Measurements from ENCODE around the gene ZDHHC9. TPM values are rescaled to one million over a fixed set of nuclear protein-coding genes. Genes with fewer than 3 reads are reported as not detected.

The ZDHHC9 gene
- total RNA-seq, 2 experiments from 2014 or later = 5.7 to 6.7 TPM

DNA sequence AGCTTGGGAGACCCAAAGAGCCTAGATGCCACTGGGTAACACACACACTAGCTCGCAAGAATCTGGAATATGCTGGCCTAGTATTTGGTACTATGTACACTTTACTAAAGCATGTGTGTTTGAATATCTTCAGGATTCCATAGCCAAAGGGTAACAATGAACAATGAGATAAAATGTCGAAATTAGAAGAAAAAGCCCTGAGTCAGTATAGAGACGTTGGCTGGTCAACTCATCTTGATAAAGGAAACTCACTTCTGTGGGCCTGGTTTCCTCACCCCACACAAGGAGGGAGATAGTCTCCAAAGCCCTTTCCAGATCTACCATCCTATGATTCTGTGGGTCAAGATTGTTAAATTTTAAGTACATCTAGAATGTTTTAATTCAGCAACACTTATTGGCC, 6.9 kb downstream of the ZDHHC9 start:
- no peak overlapping the region for H3K4me3 Mint-ChIP-seq
- DNase-seq (no peak), ATAC-seq (ENCODE audit: low read depth) (no peak)
- no peak overlapping the region for H3K27ac Mint-ChIP-seq
- H3K9me3 Mint-ChIP-seq = no peaks in the 10 kb centered on the region
- no peaks in the 10 kb centered on the region for H3K4me1 Mint-ChIP-seq
- POLR2A ChIA-PET = interaction anchor here (1.0 kb wide), 1 partner anchor 39 kb away, joined by 3 read pairs; no protein-coding TSS in a partner anchor
- H3K36me3 Mint-ChIP-seq = peaks cover 5% of the 10 kb centered on the region
- no peaks in the 10 kb centered on the region for H3K27me3 Mint-ChIP-seq

DNA sequence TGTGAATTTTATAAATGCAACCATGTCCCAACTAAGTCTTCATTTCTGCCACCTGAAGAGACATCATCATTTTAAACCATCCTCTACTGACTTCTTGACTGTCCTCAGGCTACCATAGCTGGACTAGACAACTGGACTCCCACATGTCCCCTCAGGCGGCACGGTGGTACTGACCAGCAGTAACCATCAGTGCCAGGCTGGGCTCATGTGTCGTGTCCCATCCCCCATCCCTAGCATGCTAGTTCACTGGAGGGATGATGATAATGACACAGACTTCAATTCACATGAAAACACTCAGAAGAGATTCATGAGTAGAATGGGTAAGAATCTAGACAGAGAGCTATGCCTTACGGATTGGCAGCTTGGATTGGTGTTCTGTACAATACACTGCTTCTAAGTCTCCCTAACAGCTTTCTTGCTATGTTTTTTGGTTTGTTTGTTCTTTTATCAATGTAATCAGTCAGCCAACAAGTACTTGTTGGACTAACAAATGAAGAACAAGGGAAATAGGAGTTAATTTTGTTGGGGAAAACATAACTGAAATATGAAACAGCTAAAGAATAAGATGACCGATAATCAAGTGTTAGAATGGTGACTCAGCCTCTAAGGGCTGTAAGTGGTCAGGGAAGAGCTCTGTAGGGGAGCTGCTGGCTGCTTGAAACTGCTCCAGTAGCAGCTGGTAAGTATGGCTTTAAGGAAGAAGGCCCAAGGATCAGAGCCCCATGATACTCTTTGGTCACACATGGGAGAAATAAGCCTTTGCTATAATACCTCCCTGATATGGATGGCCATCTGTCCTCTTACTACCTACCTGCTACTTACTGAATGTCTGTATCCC, 10.3 kb downstream of the ZDHHC9 start:
- no peak for DNase-seq
- H3K4me3 Mint-ChIP-seq = no peak overlapping the region
- no peaks in the 10 kb centered on the region for H3K4me1 Mint-ChIP-seq
- no peaks in the 10 kb centered on the region for H3K9me3 Mint-ChIP-seq
- POLR2A ChIA-PET = no interaction called here
- H3K27ac Mint-ChIP-seq = no peak overlapping the region
- H3K36me3 Mint-ChIP-seq = peaks cover 5% of the 10 kb centered on the region
- no peaks in the 10 kb centered on the region for H3K27me3 Mint-ChIP-seq
- ATAC-seq (ENCODE audit: low read depth) = no peak

DNA sequence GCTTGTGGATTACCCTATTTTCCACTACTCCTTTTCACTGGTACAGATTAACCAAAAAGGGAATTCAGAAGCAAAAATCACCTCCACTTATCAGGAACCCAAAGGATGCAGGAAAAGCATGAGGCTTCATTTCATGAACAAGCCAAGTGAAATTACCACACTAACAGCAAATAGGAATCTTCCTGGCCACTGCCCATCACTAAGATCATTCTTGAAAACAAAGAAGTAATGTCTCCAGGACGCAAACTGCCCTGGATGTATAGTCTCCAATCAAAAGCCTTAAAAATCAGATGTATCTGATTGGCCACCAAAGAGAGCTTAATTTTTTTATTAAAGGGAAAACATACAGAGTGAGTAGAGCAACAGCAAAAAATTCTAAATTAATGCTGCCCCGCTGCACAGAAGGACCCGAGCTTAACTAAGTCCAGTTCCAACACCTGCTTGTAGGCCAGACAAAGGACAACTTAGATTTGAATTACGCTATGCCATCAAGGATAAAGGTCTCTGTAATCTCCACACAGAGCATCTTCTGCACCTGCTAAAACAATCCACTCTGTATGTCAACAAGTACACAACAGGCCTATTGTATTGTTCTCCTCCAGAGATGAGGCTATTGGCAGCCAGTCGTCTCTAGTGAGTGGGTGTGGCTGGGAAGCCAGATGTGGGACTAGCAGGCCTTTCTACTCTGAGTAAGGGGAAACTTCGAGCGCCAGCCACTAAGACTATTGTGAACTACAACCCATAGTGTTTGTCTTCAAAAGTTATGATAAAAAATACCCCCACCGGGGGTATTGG, 12.4 kb downstream of the ZDHHC9 start:
- POLR2A ChIA-PET = interaction anchor here (0.6 kb wide), 1 partner anchor 12 kb away, joined by 5 read pairs; no protein-coding TSS in a partner anchor
- Mint-ChIP-seq H3K27me3 (no peaks in the 10 kb centered on the region), H3K9me3 (no peaks in the 10 kb centered on the region), H3K4me1 (peaks cover under 1% of the 10 kb centered on the region), H3K4me3 (no peak overlapping the region), H3K36me3 (no peaks in the 10 kb centered on the region), H3K27ac (no peak overlapping the region)
- DNase-seq = no peak
- no peak for ATAC-seq (ENCODE audit: low read depth)

DNA sequence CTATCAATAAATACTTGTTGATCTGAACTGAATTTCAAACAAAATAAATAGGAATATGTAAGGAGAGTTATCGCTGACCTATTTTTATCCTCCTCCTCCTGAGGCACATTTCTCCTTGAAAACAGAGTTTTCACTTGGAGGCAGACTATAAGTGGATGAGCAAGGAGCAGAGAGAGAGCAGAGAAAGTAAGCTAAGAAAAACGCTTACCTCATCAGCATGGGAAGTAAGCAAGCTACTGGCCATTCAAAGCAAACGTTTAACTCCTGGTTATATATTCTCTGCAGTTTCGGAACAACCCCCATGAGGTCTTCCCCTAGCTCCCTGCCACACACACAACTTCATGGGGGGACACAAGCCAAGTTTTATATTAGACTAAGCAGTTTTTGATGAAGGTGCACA, 13.2 kb downstream of the ZDHHC9 start:
- Mint-ChIP-seq H3K9me3 (no peaks in the 10 kb centered on the region), H3K36me3 (no peaks in the 10 kb centered on the region), H3K4me1 (peaks cover 7% of the 10 kb centered on the region), H3K4me3 (no peak overlapping the region), H3K27ac (no peak overlapping the region), H3K27me3 (no peaks in the 10 kb centered on the region)
- ATAC-seq (ENCODE audit: low read depth) = no peak
- no peak for DNase-seq
- POLR2A ChIA-PET = no interaction called here

DNA sequence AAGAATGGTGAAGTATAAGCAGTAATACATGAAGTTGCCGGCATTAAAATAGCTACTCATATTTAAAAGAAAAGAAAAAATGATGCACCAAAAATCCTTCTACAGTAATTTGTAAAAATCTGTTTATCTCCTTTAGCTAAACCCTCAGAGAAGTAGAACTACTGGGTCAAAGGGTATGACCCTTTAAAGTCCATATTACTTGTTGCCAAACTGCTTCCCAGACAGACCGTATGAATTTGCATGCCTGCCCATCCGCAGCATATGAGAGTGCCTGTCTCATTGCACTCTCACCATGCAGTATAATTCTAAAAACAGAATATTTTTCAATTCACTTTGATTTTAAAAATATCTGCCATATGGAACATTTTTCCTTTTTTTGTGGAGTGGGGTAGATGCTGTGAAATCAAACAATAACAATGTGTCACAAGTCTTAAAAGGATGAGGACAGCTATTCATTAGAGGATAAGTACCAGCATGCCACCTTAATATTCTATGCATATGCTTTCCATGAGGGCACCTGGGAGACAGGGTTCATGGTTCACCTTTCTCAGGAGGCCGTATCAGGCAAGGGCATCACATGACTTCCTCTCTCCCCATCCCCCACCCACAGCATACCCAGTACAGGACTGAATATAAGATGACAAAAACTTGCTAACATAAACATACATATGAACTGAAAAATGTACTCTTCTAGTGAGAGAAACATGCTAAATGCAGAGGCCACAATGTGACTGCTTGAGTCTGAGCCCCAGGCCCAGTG, 17.8 kb downstream of the ZDHHC9 start:
- ATAC-seq (ENCODE audit: low read depth) (peak; percentile 42), DNase-seq (no peak)
- Mint-ChIP-seq H3K27me3 (no peaks in the 10 kb centered on the region), H3K4me3 (peak overlapping the region; percentile 4), H3K27ac (peak overlapping the region; percentile 40), H3K4me1 (peaks cover 9% of the 10 kb centered on the region), H3K36me3 (peaks cover 3% of the 10 kb centered on the region), H3K9me3 (no peaks in the 10 kb centered on the region)
- POLR2A ChIA-PET = interaction anchor here (0.6 to 1.0 kb wide), 2 partner anchors 12 to 13 kb away, joined by 3 read pairs; no protein-coding TSS in a partner anchor

DNA sequence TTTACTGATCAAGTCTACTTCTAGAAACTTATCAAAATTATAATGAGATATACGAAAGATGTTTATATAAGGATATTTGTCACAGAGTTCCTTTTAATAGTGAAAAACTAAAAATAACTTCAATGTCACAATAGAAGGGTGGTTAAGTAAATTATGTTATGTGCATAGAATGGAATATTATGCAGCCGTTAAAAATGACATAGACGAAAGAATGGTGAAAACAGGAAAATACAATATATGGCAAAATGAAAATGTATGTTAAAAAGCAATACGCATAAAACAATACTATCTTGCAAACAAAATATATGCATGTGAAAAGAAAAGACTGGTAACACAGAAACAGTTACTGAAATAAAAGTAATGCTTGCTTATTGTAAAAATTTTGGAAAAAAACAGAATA, 19.1 kb downstream of the ZDHHC9 start:
- H3K36me3 Mint-ChIP-seq = peaks cover 3% of the 10 kb centered on the region
- H3K9me3 Mint-ChIP-seq = no peaks in the 10 kb centered on the region
- DNase-seq = no peak
- POLR2A ChIA-PET = no interaction called here
- H3K27me3 Mint-ChIP-seq = no peaks in the 10 kb centered on the region
- no peak overlapping the region for H3K4me3 Mint-ChIP-seq
- peaks cover 9% of the 10 kb centered on the region for H3K4me1 Mint-ChIP-seq
- no peak for ATAC-seq (ENCODE audit: low read depth)
- H3K27ac Mint-ChIP-seq = no peak overlapping the region

DNA sequence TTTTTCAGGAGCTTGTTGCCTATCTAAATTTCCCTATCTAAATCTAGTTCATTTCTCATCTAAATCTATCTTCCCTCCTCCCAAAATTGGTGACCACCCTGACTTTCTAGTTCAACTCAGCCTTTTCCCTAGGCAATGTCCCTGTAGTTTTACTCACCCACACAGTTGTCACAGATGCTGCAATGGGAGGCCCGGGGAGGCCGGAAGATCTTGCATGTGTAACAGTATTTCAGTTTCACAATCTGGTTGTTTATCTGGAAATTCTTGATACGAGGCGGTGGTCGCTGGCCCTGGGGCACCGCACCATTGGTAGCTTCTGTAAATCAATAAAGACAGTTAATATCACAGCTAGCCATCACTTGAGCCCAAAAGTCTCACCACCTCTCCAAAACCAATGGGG, 20.2 kb downstream of the ZDHHC9 start:
- no peak for DNase-seq
- POLR2A ChIA-PET = interaction anchor here (0.9 kb wide), 1 partner anchor 219 kb away, joined by 3 read pairs; no protein-coding TSS in a partner anchor
- Mint-ChIP-seq H3K36me3 (peaks cover 3% of the 10 kb centered on the region), H3K27me3 (no peaks in the 10 kb centered on the region), H3K4me3 (peak overlapping the region; percentile 55), H3K4me1 (peaks cover 9% of the 10 kb centered on the region), H3K9me3 (no peaks in the 10 kb centered on the region), H3K27ac (peak overlapping the region; percentile 79)
- ATAC-seq (ENCODE audit: low read depth) = peak; percentile 39

DNA sequence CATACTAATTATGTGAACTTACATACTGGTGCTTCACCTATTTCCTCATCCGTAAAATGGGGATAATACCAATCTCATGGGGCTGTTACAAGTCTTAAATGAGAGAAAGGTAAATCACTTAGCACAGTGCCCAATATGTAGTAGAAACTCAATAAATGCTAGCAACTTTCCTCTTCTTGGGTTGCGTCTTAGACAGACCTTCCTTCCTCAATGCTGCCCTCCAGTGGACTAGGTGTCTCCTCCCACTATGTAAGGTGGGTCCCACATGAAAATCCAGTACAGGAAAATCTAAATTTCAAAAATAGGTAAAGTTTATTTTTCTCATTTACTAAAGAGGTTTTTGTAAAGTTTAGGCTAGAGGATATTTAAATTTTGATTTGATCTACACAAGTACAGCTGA, 20.6 kb downstream of the ZDHHC9 start:
- Mint-ChIP-seq H3K36me3 (peaks cover 3% of the 10 kb centered on the region), H3K27me3 (no peaks in the 10 kb centered on the region), H3K27ac (no peak overlapping the region), H3K4me1 (peaks cover 9% of the 10 kb centered on the region), H3K9me3 (no peaks in the 10 kb centered on the region), H3K4me3 (no peak overlapping the region)
- POLR2A ChIA-PET = interaction anchor here (0.9 kb wide), 1 partner anchor 218 kb away, joined by 3 read pairs; no protein-coding TSS in a partner anchor
- DNase-seq (no peak), ATAC-seq (ENCODE audit: low read depth) (peak; percentile 84)

DNA sequence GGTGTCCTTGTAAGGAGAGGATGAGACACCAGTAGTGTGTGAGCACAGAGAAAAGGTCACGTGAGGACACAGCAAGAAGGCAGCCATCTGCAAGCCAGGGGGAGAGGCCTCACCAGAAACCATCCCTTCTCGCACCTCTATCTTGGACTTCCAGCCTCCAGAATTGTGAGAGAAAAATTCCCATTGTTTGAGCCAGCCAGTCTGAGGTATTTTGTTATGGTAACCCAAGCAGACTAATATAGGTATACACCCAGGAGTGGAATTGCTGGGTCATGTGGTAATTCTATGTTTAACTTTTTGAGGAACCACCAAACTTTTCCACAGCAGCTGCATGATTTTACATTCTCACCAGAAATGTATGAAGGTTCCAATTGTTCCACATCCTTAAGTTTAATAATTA, 25.6 kb downstream of the ZDHHC9 start:
- no peak for ATAC-seq (ENCODE audit: low read depth)
- Mint-ChIP-seq H3K27me3 (no peaks in the 10 kb centered on the region), H3K4me3 (no peak overlapping the region), H3K27ac (no peak overlapping the region), H3K36me3 (peaks cover 5% of the 10 kb centered on the region), H3K4me1 (no peaks in the 10 kb centered on the region), H3K9me3 (no peaks in the 10 kb centered on the region)
- DNase-seq = no peak
- POLR2A ChIA-PET = no interaction called here

DNA sequence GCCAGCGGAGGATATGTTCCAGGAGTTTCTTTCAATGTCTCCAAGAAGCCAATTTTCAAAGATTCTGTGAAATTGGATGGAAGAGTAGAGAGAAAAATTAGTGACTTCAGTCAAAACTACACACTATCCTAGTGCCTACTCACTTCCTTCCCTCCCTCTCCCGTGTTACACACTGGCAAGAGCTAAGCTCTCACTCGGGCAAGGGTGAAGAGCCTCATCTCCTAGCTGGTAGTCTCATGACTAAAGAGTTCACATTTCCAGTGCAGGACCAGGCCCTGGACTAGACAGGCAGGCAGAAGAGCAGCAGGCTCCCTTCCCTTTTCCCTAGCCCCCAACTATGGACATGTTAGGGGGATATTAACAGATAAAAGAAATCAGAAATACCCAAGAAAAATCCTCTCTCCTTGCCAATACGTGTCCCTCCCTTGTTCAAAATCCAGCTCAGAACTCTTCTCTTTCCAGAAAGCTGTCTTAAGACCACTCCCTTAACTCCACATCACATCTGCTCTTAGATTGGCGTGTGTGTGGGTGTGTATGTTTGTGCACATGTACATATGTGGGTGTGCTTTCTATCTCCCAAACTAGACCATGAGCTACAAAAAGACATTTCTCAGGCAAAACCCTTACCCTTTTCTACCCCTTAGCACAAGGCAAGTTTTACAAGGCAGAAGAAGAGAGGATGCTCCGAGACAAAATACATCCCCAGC, 29.9 kb downstream of the ZDHHC9 start:
- Mint-ChIP-seq H3K4me3 (no peak overlapping the region), H3K4me1 (peaks cover 10% of the 10 kb centered on the region), H3K9me3 (no peaks in the 10 kb centered on the region), H3K36me3 (peaks cover 21% of the 10 kb centered on the region), H3K27me3 (no peaks in the 10 kb centered on the region), H3K27ac (no peak overlapping the region)
- DNase-seq (no peak), ATAC-seq (ENCODE audit: low read depth) (no peak)
- POLR2A ChIA-PET = no interaction called here

DNA sequence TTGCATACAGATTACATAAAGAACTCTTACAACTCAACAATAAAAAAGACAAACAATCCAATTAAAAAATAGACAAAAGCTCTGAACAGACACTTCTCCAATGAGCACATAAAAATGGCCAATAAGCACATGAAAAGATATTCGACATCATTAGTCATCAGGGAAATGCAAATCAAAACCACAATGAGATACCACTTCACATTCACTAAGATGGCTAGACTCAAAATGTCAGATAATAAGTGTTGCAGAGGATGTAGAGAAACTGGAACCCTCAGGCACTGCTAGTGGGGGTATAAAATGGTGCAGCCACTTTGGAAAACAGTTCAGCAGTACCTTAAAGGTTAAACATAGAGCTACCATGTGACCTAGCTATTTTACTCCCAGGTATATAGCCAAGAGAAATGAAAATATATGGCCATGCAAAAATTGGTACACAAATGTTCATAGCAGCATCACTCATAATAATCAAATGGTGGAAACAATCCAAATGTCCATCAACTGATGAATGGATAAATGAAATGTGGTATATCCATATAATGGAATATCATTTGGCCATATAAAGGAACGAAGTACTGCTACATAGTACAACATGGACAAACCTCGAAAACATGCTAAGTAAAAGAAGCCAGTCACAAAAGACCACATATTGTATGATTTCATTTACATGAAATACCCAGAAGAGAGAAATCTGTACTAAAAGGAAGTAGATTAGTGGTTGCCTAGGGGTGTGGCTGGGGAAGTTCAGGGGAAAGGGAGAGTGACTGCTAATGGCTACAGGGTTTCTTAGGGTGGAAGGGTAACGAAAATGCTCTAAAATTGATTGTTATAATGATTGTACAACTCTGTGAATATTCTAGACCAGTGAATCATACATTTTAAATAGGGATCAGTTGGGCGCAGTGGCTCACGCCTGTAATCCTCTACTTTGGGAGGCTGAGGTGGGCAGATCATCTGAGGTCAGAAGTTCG, 34.6 kb downstream of the ZDHHC9 start:
- POLR2A ChIA-PET = interaction anchor here (1.1 to 1.5 kb wide), 2 partner anchors 9 to 28 kb away, joined by 3 to 8 read pairs; no protein-coding TSS in a partner anchor
- H3K4me3 Mint-ChIP-seq = peak overlapping the region; percentile 43
- ATAC-seq (ENCODE audit: low read depth) (peak; percentile 50), DNase-seq (no peak)
- H3K4me1 Mint-ChIP-seq = peaks cover 17% of the 10 kb centered on the region
- H3K27ac Mint-ChIP-seq = peak overlapping the region; percentile 56
- no peaks in the 10 kb centered on the region for H3K9me3 Mint-ChIP-seq
- no peaks in the 10 kb centered on the region for H3K27me3 Mint-ChIP-seq
- H3K36me3 Mint-ChIP-seq = peaks cover 29% of the 10 kb centered on the region

Measured in activated naive CD8-positive, alpha-beta T cell treated with anti-CD3 and anti-CD28 coated beads, Interleukin-2, amount 10 ng/mL, durations not matched to agents 7 days and 5 days (primary cell).